ENCODE data around the gene RIN3.
A peak's percentile ranks its signal among the peaks of the same experiment; 100 is the strongest.
"Not testable (repeated sequence)": the region's sequence is repeated elsewhere in the genome, so short reads cannot be mapped to it uniquely, and the experiment has no call there.

Gene RIN3

DNA sequence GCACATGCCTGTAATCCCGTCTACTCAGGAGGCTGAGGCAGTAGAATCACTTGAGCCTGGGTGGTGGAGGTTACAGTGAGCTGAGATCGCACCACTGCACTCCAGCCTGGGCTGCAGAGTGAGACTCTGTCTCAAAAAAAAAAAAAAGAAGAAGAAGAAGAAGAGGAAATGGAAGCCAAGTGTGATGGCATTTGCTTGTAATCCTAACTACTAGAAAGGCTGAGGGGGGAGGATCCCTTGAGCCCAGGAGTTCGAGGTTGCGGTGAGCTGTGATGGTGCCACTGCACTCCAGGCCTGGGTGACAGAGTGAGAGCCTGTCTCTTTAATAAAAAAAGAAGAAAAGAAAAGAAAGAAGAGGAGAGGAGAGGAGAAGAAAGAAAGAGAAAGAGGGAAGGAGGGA is 182.8 kb downstream of the RIN3 start:
- peaks cover 43% of the 10 kb centered on the region for H3K4me1 Mint-ChIP-seq
- peaks cover 10% of the 10 kb centered on the region for H3K27me3 Mint-ChIP-seq
- no peak overlapping the region for H3K4me3 Mint-ChIP-seq
- H3K27ac Mint-ChIP-seq, result peak overlapping the region in 1 of 2 donors; percentile 96
- ATAC-seq, result no peak
- DNase-seq, result no peak
- H3K9me3 Mint-ChIP-seq, result no peaks in the 10 kb centered on the region

DNA sequence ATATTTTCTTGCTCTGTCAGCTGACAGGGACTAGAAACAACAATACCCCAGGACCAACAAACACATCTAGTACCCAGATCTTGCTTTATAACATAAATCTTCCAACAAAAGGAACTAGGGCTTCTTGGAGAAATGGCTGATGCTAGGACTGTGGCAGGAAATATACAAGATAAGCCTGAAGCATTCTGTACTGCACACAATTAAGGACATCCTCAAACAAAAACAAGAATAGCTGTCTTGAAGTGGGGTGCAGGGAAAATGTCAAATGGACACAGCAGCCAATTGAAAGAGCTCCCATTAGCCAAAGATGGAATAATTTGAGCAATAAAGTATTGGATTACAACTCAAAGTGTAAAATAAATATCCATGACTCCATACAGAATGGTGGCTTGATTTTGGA is 184.8 kb downstream of the RIN3 start:
- DNase-seq, result no peak
- H3K27ac Mint-ChIP-seq, result no peak overlapping the region

DNA sequence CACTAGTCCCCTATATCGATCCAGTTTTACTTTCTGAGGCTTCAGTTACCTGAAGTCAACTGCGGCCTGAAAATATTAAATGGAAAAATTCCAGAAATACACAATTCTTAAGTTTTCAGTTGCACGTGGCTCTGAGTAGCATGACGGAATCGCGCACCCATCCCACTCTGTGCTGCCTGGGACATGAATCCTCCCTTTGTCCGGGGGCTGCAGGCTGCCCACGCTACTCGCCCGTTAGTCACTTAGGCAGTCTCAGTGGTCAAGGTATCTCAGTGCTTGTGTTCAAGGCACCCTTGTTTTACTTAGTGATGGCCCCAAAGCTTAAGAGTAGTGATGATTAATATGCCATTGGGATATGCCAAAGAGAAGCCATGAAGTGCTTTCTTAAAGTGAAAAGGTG is 188.2 kb downstream of the RIN3 start:
- Mint-ChIP-seq H3K27ac (no peak overlapping the region), H3K4me3 (no peak overlapping the region), H3K27me3 (peaks cover 19% of the 10 kb centered on the region), H3K4me1 (peaks cover 12% of the 10 kb centered on the region), H3K9me3 (no peaks in the 10 kb centered on the region)
- DNase-seq (no peak), ATAC-seq (no peak)

More for the DNA sequence above, 184.8 kb downstream of the RIN3 start:
- Mint-ChIP-seq H3K4me3 (no peak overlapping the region), H3K9me3 (no peaks in the 10 kb centered on the region), H3K4me1 (peaks cover 23% of the 10 kb centered on the region), H3K27me3 (peaks cover 17% of the 10 kb centered on the region)
- no peak for ATAC-seq

DNA sequence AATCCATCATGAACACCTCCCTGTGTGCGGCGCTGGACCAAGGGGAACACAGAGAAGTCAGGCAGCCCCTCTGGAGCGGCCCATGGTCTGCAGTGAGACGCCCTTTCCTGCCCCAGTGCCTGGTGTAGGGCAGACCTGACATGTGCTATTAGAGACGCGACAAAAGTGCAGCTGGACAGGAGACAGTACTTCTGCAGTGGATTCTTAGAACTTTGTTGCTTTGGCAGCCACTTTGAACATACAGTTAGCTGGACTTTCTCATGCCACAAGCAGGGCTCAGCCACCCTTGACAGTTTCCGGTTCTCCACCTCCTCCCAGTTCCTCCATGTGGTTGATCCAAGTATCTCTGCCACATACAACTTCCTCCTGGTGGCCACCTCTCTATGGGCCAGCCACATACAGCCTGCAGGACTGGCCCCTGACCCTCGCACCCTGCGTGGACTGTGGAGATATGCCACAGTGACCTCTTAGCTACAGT is 188.9 kb downstream of the RIN3 start:
- ATAC-seq (no peak), DNase-seq (no peak)
- Mint-ChIP-seq H3K27ac (no peak overlapping the region), H3K4me1 (peaks cover 12% of the 10 kb centered on the region), H3K27me3 (peaks cover 19% of the 10 kb centered on the region), H3K9me3 (no peaks in the 10 kb centered on the region), H3K4me3 (no peak overlapping the region)

DNA sequence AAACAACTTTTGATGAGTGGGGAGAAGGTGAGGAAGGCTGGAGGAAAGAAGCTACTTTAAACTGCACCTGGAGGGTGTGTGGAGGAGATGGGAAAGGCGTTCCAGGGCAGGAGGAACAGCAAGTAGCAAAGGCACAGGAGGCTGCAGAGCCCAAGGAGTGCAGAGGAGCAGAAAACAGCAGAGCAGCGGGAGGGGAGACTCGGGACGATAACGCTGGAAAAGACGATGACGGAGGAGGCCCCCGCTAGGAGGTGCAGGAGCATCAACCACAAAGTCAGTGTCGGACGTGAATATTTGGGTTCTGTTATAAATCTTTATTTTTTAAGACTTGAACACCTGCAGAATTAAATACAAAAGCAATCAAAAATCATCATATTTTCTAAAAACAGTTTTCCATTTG is 189.9 kb downstream of the RIN3 start:
- Mint-ChIP-seq H3K27ac (peak overlapping the region in 1 of 2 donors; percentile 71), H3K4me3 (no peak overlapping the region), H3K27me3 (peaks cover 19% of the 10 kb centered on the region), H3K4me1 (peaks cover 12% of the 10 kb centered on the region), H3K9me3 (no peaks in the 10 kb centered on the region)
- DNase-seq, result no peak
- no peak for ATAC-seq

DNA sequence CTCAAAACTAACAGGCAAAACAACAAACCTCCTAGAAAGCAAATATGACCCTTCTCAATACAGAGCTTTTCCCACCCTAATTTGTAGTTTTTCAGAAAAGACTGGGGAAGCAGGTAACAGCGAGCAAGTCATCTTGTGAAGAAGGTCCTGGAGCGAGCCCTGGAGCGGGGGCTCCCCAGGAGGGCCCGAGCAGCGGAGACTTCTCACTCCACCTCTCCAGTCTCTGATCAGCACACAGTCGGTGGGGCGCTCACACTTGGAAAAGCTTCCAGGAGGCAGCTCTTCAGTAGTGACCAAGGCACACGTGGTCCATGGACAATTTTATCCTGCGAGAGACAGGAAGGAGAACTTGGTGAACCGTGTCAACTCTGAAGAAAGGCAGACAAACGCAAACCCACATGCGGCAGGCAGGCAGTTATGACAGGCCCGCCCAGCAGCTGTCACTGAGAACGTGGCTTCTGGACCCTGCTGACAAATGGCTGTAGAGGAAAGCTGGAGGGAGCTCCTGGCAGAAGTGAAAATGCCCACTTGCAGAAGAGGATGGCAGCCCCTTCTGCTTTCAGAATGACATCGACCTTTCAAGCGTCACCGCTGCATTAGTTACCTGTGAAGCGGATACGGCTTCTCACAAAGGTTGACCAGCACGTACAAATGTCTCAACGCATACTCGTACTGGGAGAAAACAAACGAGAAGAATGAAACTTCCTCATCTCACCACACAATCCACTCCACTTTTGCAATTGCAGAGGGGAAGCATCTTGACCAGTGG is 190.6 kb downstream of the RIN3 start:
- DNase-seq (no peak), ATAC-seq (no peak)
- Mint-ChIP-seq H3K27ac (peak overlapping the region in 1 of 2 donors; percentile 27), H3K27me3 (peaks cover 19% of the 10 kb centered on the region), H3K9me3 (no peaks in the 10 kb centered on the region), H3K4me3 (no peak overlapping the region), H3K4me1 (peaks cover 12% of the 10 kb centered on the region)

DNA sequence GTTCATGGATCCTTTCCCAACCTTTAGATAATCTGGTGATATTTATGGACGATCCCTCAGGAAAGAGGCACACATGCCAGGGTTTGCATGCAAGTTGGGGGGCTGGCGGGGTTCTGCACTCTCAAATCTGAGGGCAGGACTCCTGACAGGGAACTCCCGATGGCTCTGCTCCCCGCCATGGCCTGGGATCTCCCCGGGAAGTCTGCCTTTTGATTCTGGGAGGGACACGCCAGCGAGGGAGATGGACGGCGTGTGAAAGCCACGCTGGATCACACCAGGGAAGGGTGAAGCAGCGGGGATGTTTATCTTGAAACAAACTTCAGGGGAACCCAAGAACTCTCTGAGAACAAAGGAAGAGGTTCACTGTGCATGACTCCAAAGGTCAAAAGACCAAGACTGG is 191.2 kb downstream of the RIN3 start:
- peaks cover 12% of the 10 kb centered on the region for H3K4me1 Mint-ChIP-seq
- no peak for ATAC-seq
- DNase-seq, result no peak
- H3K9me3 Mint-ChIP-seq, result no peaks in the 10 kb centered on the region
- peaks cover 19% of the 10 kb centered on the region for H3K27me3 Mint-ChIP-seq
- no peak overlapping the region for H3K4me3 Mint-ChIP-seq
- H3K27ac Mint-ChIP-seq, result peak overlapping the region in 1 of 2 donors; percentile 48

DNA sequence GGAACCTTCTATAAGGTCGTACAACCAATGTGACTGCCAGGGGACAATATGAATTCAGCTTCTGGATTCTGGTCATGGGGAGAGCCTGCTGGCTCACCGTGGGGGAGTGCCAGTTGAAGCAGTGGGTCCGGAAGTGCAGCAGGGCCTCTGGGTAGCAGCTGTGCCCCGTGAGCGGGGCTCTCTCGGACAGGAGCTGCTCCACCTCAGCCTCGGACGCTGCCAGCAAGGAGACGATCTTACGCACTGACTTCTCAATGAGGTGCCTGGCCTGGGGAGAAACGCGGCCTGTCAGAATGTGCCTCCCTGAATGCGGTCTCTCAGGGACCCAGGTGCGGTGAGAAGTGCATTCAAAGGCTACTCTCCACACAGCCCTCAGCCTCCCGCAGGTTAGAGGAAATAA is 192.8 kb downstream of the RIN3 start:
- ATAC-seq, result no peak
- no peak overlapping the region for H3K4me3 Mint-ChIP-seq
- no peak for DNase-seq
- peaks cover 12% of the 10 kb centered on the region for H3K4me1 Mint-ChIP-seq
- no peaks in the 10 kb centered on the region for H3K9me3 Mint-ChIP-seq
- peaks cover 16% of the 10 kb centered on the region for H3K27me3 Mint-ChIP-seq
- no peak overlapping the region for H3K27ac Mint-ChIP-seq

DNA sequence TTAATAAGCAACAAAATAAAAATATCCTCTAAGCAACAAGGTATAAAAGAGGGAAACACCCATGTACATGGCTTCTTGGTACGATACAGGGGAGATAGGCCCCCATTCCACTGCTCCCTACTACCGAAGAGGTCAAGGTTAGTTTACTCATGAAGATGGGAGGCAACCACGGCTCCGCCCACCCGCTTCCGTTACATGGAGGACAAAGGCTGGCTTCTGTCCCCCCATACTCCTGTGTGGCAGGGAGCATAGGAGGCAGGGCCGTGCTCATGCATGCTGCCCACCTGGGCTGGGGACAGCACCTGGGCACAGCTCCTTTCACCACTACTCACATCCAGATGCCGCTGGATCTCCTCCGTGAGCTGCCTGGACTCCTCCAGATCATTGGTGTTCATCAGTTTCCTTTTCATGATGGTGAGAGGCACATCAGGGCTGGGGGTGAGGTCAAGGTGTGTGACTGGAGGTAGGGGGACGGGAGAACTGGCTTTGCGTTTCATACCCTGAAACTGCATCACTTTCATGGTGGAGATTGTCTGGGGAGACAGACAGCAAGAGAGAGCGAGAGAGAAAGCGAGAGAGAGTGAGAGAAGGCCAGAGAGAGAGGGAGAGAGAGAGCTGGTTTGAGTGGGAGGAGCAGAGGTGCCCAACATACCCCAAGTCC is 195.9 kb downstream of the RIN3 start:
- ATAC-seq (no peak), DNase-seq (no peak)
- Mint-ChIP-seq H3K4me3 (no peak overlapping the region), H3K9me3 (no peaks in the 10 kb centered on the region), H3K27me3 (peaks cover 8% of the 10 kb centered on the region), H3K4me1 (peaks cover 7% of the 10 kb centered on the region), H3K27ac (no peak overlapping the region)

DNA sequence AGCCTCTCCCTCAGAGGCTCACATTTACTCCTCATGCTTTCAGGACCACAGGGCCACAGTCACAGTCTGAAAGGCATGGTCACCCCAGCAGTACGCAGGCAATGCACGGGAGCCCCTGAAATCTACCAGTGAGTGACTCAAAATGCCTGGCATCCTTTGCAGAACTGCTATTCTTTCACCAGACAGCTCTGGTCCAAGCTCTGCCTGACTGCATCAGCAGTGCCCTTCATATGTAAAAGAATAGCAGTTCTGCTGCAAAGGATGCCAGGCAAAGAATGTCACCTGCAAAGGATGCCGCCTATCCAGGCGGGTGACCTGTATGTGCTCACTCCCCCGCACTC is 196.4 kb downstream of the RIN3 start:
- Mint-ChIP-seq H3K27ac (no peak overlapping the region), H3K4me3 (no peak overlapping the region), H3K4me1 (peaks cover 2% of the 10 kb centered on the region), H3K9me3 (no peaks in the 10 kb centered on the region), H3K27me3 (peaks cover 3% of the 10 kb centered on the region)
- ATAC-seq (no peak), DNase-seq (no peak)

DNA sequence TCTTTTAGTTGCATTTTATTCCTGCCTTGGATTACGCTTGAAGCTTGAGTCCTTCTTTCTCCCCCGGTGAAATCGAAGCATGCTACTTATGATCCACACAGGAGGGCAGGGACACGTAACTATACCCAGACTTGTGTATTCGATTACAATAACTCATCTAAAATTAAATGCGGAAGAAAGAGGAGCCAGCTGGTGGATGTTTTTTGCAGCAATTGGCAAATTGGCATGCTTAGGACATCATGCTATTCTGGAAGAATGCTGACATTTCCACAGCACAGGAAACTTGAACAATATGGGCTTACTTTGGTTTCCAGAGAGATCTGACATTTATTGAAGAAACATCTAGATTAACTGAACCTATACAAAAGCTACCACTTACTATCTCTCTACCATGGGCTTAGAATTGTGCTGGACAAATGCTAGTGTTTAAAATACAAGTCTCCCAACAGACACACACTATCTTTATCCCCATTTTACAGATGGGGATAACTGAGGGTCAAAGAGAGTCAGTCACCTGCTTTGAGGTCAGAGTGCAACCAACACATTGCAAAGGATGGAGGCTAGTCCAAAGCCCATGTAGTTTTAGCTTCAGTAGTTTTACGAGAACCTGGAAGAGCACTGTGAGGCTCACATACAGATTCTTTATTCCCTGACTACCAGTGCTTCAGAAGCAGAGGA is 198.5 kb downstream of the RIN3 start:
- ATAC-seq, result no peak
- no peaks in the 10 kb centered on the region for H3K27me3 Mint-ChIP-seq
- H3K4me1 Mint-ChIP-seq, result no peaks in the 10 kb centered on the region
- no peak overlapping the region for H3K4me3 Mint-ChIP-seq
- no peaks in the 10 kb centered on the region for H3K9me3 Mint-ChIP-seq
- DNase-seq, result no peak
- H3K27ac Mint-ChIP-seq, result no peak overlapping the region

DNA sequence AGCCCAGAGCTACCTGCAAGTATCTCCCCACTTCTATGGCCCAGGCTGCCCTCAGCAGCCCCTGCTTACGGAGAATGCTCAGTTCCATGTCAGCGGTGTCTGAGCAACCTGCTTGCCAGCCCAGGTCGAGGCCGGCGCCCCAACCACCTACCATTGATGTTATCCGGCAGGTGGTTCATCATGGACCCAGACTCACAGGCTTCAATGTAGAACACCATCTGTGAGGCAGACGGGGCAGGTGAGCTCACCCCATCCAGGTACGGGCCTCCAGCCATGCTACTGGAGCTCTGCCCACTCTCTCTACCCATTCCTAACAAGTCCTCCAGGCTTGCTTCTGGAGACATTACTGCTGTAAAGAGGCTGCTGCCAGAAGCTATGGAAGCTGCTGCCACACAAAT is 199.1 kb downstream of the RIN3 start:
- H3K9me3 Mint-ChIP-seq, result no peaks in the 10 kb centered on the region
- H3K27me3 Mint-ChIP-seq, result no peaks in the 10 kb centered on the region

DNA sequence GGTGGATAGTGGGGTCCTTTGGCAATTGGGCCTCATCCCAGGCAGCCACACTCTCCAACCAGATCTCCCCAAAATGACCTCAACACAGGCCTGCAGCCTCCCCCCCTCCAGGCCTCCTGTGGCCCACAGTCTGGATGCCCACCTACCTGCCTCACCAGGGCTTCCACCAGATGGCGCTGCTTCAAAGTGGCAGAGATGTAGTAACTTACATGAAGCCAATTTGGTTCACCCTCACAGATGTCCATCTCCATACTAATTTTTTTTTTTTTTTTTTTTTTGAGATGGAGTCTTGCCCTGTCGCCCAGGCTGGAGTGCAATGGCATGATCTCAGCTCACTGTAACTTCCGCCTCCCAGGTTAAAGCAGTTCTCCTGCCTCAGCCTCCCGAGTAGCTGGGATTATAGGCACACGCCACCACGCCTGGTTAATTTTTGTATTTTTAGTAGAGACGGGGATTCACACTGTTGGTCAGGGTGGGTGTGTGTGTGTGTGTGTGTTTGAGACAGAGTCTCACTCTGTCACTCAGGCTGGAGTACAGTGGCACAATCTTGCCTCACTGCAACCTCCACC is 201.2 kb downstream of the RIN3 start:
- not testable (repeated sequence) for H3K4me1 Mint-ChIP-seq, H3K4me3 Mint-ChIP-seq, H3K9me3 Mint-ChIP-seq, H3K27ac Mint-ChIP-seq, H3K27me3 Mint-ChIP-seq
- DNase-seq, result peak; percentile 73 to 81
- ATAC-seq, result peak; percentile 94

More for the DNA sequence above, 199.1 kb downstream of the RIN3 start:
- no peak overlapping the region for H3K4me3 Mint-ChIP-seq
- no peak for ATAC-seq
- H3K27ac Mint-ChIP-seq, result no peak overlapping the region
- H3K4me1 Mint-ChIP-seq, result no peaks in the 10 kb centered on the region
- DNase-seq, result no peak

DNA sequence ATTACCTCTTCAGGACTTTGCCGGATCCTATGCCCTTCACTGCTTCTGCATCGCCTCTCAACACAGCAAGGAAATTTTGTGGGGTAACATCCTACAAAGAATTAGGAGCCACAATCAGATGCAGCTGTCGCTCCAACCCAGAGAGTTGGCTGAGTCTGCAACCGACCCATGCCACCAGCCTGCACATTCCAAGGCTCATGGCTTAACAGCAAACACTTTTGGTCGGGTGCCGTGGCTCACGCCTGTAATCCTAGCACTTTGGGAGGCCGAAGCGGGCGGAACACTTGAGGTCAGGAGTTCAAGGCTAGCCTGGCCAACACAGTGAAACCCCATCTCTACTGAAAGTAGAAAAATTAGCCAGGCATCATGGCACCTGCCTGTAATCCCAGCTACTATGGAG is 202.6 kb downstream of the RIN3 start:
- no peak for ATAC-seq
- no peak for DNase-seq
- Mint-ChIP-seq H3K4me3 (no peak overlapping the region), H3K27me3 (no peaks in the 10 kb centered on the region), H3K27ac (no peak overlapping the region), H3K9me3 (no peaks in the 10 kb centered on the region), H3K4me1 (no peaks in the 10 kb centered on the region)

DNA sequence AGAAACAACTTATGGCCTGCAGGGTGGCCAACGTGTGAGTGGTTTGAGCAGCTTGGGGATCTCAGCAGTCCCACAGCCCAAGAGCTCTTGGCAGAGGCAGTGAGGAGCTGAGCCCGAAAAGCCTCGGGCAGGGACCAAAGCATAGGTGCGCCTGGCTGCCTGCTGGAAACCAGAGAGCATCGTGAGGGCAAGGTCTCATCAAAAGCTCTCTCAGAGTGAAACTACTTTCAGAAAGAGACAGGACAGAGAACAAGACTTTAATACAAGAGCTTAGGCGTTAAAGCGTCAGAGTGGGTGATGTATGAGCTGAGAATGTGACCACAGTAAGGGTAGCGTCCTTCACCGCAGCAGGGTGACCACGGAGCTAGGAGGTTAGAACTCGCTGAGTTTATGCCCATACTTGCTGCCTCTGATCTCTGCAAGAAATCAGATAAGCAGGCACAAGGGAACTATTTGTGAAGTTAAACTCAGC is 204.0 kb downstream of the RIN3 start:
- Mint-ChIP-seq H3K9me3 (no peaks in the 10 kb centered on the region), H3K27me3 (no peaks in the 10 kb centered on the region), H3K4me3 (no peak overlapping the region), H3K27ac (no peak overlapping the region), H3K4me1 (no peaks in the 10 kb centered on the region)
- no peak for DNase-seq
- ATAC-seq, result peak; percentile 57

DNA sequence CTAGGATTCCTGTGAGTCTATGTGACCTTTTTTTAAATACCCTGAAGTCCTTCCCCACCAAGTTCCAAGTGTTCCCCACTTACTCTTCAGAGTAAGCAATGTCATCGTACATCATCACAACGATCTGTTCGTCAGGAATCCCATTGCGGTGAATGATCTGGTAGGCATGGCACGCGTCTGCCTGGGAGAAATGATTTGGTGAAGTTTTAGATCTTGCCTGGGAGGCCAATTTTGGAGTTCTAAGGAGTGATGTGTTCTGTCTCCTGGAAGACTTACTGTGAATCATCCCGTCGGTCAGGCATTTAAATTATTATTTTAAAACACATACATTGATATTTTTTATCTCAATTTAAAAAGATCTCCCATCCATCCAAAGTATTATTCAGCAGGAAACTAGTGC is 205.1 kb downstream of the RIN3 start:
- DNase-seq, result no peak
- Mint-ChIP-seq H3K4me3 (no peak overlapping the region), H3K4me1 (no peaks in the 10 kb centered on the region), H3K9me3 (no peaks in the 10 kb centered on the region), H3K27ac (no peak overlapping the region), H3K27me3 (no peaks in the 10 kb centered on the region)
- ATAC-seq, result no peak
